Karpas-422 (cell line): Measurements from ENCODE around the gene PLXNA2. TPM values are rescaled to one million over a fixed set of nuclear protein-coding genes. Genes with fewer than 3 reads are reported as not detected.
A peak's percentile ranks its signal among the peaks of the same experiment; 100 is the strongest.

Experiments
- DNase-seq: peaks from one replicate; pipeline ENCODE4 v3.0.0-alpha.2; 2015
- H2AFZ ChIP-seq: fragments of 200-600 bp; sonication (generic); 2 replicates; pipeline ENCODE4 v1.6.1; 2014; ENCODE audit warnings: antibody characterized with exemption, low read length, mixed read lengths
- H3K27ac ChIP-seq: fragments of 200-600 bp; sonication (generic); 2 replicates; pipeline ENCODE4 v1.5.1; 2014; ENCODE audit warnings: mild to moderate bottlenecking, low read length, moderate library complexity
- H3K27me3 ChIP-seq: fragments of 200-600 bp; sonication (generic); 2 replicates; pipeline ENCODE4 v1.6.1; 2014; ENCODE audit warnings: low read length, mixed read lengths
- H3K36me3 ChIP-seq: fragments of 200-600 bp; sonication (generic); 2 replicates; pipeline ENCODE4 v1.6.1; 2014; ENCODE audit warnings: low read length, mixed read lengths; ENCODE audit not compliant: insufficient read depth
- H3K4me1 ChIP-seq: fragments of 200-600 bp; sonication (generic); 2 replicates; pipeline ENCODE4 v1.6.1; 2014; ENCODE audit warnings: mild to moderate bottlenecking, low read length, mixed read lengths
- H3K4me2 ChIP-seq: fragments of 200-600 bp; sonication (generic); 2 replicates; pipeline ENCODE4 v1.6.1; 2014; ENCODE audit warnings: low read length, low read depth, mild to moderate bottlenecking; ENCODE audit not compliant: poor library complexity, severe bottlenecking
- H3K4me3 ChIP-seq: fragments of 200-600 bp; sonication (generic); 2 replicates; pipeline ENCODE4 v1.5.1; 2014; ENCODE audit warnings: mild to moderate bottlenecking, antibody characterized with exemption, low read length, mixed read lengths
- H3K79me2 ChIP-seq: fragments of 200-600 bp; sonication (generic); 2 replicates; pipeline ENCODE4 v1.6.1; 2014; ENCODE audit warnings: mild to moderate bottlenecking, low read length, mixed read lengths
- H3K9ac ChIP-seq: fragments of 200-600 bp; sonication (generic); 2 replicates; pipeline ENCODE4 v1.6.0; 2014; ENCODE audit warnings: low read length
- H3K9me2 ChIP-seq: fragments of 200-600 bp; sonication (generic), shearing (Covaris generic); replicated peaks from 2 replicates; pipeline ENCODE4 v1.6.0; 2014; ENCODE audit warnings: mild to moderate bottlenecking, low read length, moderate library complexity; ENCODE audit not compliant: insufficient read depth
- H3K9me3 ChIP-seq: fragments of 300-700, 200-600 bp; sonication (generic); 2 replicates; pipeline ENCODE4 v1.6.1; 2014; ENCODE audit warnings: low read length, mixed read lengths
- H4K20me1 ChIP-seq: fragments of 200-600 bp; sonication (generic); 2 replicates; pipeline ENCODE4 v1.6.1; 2014; ENCODE audit warnings: mild to moderate bottlenecking, antibody characterized with exemption, low read length, low read depth; ENCODE audit not compliant: insufficient read depth
- total RNA-seq: library from RNA; depleted of rRNA; stranded (reverse); fragments of >200 nt; shearing (Covaris generic); gene quantifications from 2 replicates; pipeline ENCODE4 v1.2.3, GENCODE V29; 2014; ENCODE audit warnings: low replicate concordance

Gene PLXNA2
- total RNA-seq, 1 experiment from 2014 or later, result not detected

GRCh38 chr1:208250613-208251012 is 6.4 kb upstream of the PLXNA2 start:
- no peak overlapping the region for H3K4me2 ChIP-seq
- no peak overlapping the region for H2AFZ ChIP-seq
- no peak overlapping the region for H3K4me3 ChIP-seq
- no peaks in the 10 kb centered on the region for H3K27me3 ChIP-seq
- no peaks in the 10 kb centered on the region for H3K9me3 ChIP-seq
- H3K9ac ChIP-seq, result no peak overlapping the region
- H3K36me3 ChIP-seq, result no peaks in the 10 kb centered on the region
- no peak overlapping the region for H3K27ac ChIP-seq
- DNase-seq, result no peak
- H4K20me1 ChIP-seq, result no peaks in the 10 kb centered on the region
- H3K79me2 ChIP-seq, result no peaks in the 10 kb centered on the region
- H3K4me1 ChIP-seq, result no peaks in the 10 kb centered on the region
- no peaks in the 10 kb centered on the region for H3K9me2 ChIP-seq

- H3K9me3 ChIP-seq, result no peaks in the 10 kb centered on the region
- no peaks in the 10 kb centered on the region for H3K36me3 ChIP-seq
- no peak overlapping the region for H3K9ac ChIP-seq
- H3K4me1 ChIP-seq, result peaks cover 8% of the 10 kb centered on the region
- H3K79me2 ChIP-seq, result no peaks in the 10 kb centered on the region
- H3K27me3 ChIP-seq, result no peaks in the 10 kb centered on the region
- H3K27ac ChIP-seq, result no peak overlapping the region
- H2AFZ ChIP-seq, result no peak overlapping the region
- no peaks in the 10 kb centered on the region for H3K9me2 ChIP-seq
- no peaks in the 10 kb centered on the region for H4K20me1 ChIP-seq
- H3K4me2 ChIP-seq, result no peak overlapping the region
- no peak for DNase-seq
- no peak overlapping the region for H3K4me3 ChIP-seq
Observed at GRCh38 chr1:208248991-208249696, 5.0 kb upstream of the PLXNA2 start.

GRCh38 chr1:208248307-208248801 is 4.2 kb upstream of the PLXNA2 start:
- Histone ChIP-seq H3K27ac (no peak overlapping the region), H3K9ac (no peak overlapping the region), H2AFZ (no peak overlapping the region), H4K20me1 (no peaks in the 10 kb centered on the region), H3K27me3 (no peaks in the 10 kb centered on the region), H3K4me2 (no peak overlapping the region), H3K79me2 (no peaks in the 10 kb centered on the region), H3K4me1 (peaks cover 16% of the 10 kb centered on the region), H3K36me3 (no peaks in the 10 kb centered on the region), H3K9me3 (no peaks in the 10 kb centered on the region), H3K9me2 (no peaks in the 10 kb centered on the region), H3K4me3 (no peak overlapping the region)
- DNase-seq, result no peak

- no peaks in the 10 kb centered on the region for H3K9me3 ChIP-seq
- H3K4me3 ChIP-seq, result no peak overlapping the region
- H2AFZ ChIP-seq, result no peak overlapping the region
- H3K36me3 ChIP-seq, result no peaks in the 10 kb centered on the region
- H3K4me2 ChIP-seq, result no peak overlapping the region
- DNase-seq, result no peak
- no peaks in the 10 kb centered on the region for H4K20me1 ChIP-seq
- H3K27me3 ChIP-seq, result 0 out of 2 replicates have a peak, but pooled peaks cover under 1% of the 10 kb centered on the region
- H3K9me2 ChIP-seq, result no peaks in the 10 kb centered on the region
- H3K79me2 ChIP-seq, result no peaks in the 10 kb centered on the region
- peaks cover 16% of the 10 kb centered on the region for H3K4me1 ChIP-seq
- no peak overlapping the region for H3K9ac ChIP-seq
- no peak overlapping the region for H3K27ac ChIP-seq
Observed at GRCh38 chr1:208247696-208248095, 3.5 kb upstream of the PLXNA2 start.

GRCh38 chr1:208245185-208245705 is 1.1 kb upstream of the PLXNA2 start:
- Histone ChIP-seq H3K4me1 (peaks cover 16% of the 10 kb centered on the region), H3K27ac (no peak overlapping the region), H3K36me3 (no peaks in the 10 kb centered on the region), H3K4me2 (peak overlapping the region; percentile 79), H3K79me2 (no peaks in the 10 kb centered on the region), H2AFZ (no peak overlapping the region), H3K9me2 (no peaks in the 10 kb centered on the region), H3K27me3 (0 out of 2 replicates have a peak, but pooled peaks cover 2% of the 10 kb centered on the region), H3K9me3 (no peaks in the 10 kb centered on the region), H3K4me3 (no peak overlapping the region), H3K9ac (no peak overlapping the region), H4K20me1 (no peaks in the 10 kb centered on the region)
- DNase-seq, result peak; percentile 91

GRCh38 chr1:208243527-208243966 is 637 bp downstream of the PLXNA2 start:
- Histone ChIP-seq H3K27me3 (0 out of 2 replicates have a peak, but pooled peaks cover 2% of the 10 kb centered on the region), H3K79me2 (no peaks in the 10 kb centered on the region), H3K4me1 (peaks cover 16% of the 10 kb centered on the region), H3K9me2 (no peaks in the 10 kb centered on the region), H3K27ac (no peak overlapping the region), H4K20me1 (no peaks in the 10 kb centered on the region), H3K36me3 (no peaks in the 10 kb centered on the region), H3K9me3 (no peaks in the 10 kb centered on the region), H2AFZ (no peak overlapping the region), H3K9ac (peak overlapping the region; percentile 58; the same call in 1 of the 2 replicates), H3K4me2 (peak overlapping the region; percentile 79), H3K4me3 (peak overlapping the region; percentile 64)
- no peak for DNase-seq

- Histone ChIP-seq H3K36me3 (no peaks in the 10 kb centered on the region), H2AFZ (no peak overlapping the region), H3K79me2 (no peaks in the 10 kb centered on the region), H3K27me3 (0 out of 2 replicates have a peak, but pooled peaks cover 2% of the 10 kb centered on the region), H3K9me3 (no peaks in the 10 kb centered on the region), H3K9ac (no peak overlapping the region), H3K9me2 (no peaks in the 10 kb centered on the region), H3K27ac (no peak overlapping the region), H3K4me3 (no peak overlapping the region), H3K4me1 (peaks cover 16% of the 10 kb centered on the region), H4K20me1 (no peaks in the 10 kb centered on the region), H3K4me2 (no peak overlapping the region)
- DNase-seq, result no peak
Observed at GRCh38 chr1:208242941-208243526, 1.1 kb downstream of the PLXNA2 start.

- no peaks in the 10 kb centered on the region for H3K9me2 ChIP-seq
- H3K4me2 ChIP-seq, result no peak overlapping the region
- 0 out of 2 replicates have a peak, but pooled peaks cover 2% of the 10 kb centered on the region for H3K27me3 ChIP-seq
- H3K36me3 ChIP-seq, result no peaks in the 10 kb centered on the region
- H3K4me1 ChIP-seq, result peaks cover 16% of the 10 kb centered on the region
- no peaks in the 10 kb centered on the region for H3K9me3 ChIP-seq
- no peak overlapping the region for H3K27ac ChIP-seq
- H2AFZ ChIP-seq, result no peak overlapping the region
- no peak overlapping the region for H3K9ac ChIP-seq
- H3K4me3 ChIP-seq, result no peak overlapping the region
- H3K79me2 ChIP-seq, result no peaks in the 10 kb centered on the region
- no peak for DNase-seq
- H4K20me1 ChIP-seq, result no peaks in the 10 kb centered on the region
Observed at GRCh38 chr1:208242146-208242545, 2.0 kb downstream of the PLXNA2 start.
